ENCODE data around the gene PUM2.

PUM2 gene

DNA sequence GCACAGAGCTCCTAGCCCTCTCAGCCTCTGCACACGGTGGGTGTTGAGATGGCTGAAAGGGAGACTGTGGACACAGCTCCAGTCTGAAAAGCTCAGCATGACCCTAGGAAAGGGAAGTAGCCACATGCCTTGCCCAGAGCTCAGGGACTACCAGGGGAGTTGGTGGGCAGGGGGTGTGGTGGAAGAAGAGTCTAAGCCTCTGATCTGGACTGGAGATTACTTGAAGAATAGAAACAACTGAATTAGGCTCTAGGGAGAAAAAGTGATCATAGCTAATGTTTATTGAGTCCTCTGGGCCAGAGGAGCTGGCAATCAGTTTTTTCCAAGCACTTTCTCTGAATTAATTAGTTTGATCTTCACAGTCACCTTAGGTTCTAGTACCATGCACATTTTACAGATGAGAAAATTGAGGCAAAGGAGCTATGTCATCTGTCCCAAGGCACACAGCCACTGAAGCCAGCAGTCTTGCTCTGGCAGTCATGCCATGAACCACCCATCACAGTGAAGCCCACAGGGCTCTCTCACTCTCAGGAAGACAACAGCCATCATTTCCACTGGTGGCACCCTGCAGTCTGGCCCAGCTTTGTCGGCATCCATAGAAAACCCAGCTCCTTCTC, 136.0 kb downstream of the PUM2 start:
- DNase-seq = no peak

DNA sequence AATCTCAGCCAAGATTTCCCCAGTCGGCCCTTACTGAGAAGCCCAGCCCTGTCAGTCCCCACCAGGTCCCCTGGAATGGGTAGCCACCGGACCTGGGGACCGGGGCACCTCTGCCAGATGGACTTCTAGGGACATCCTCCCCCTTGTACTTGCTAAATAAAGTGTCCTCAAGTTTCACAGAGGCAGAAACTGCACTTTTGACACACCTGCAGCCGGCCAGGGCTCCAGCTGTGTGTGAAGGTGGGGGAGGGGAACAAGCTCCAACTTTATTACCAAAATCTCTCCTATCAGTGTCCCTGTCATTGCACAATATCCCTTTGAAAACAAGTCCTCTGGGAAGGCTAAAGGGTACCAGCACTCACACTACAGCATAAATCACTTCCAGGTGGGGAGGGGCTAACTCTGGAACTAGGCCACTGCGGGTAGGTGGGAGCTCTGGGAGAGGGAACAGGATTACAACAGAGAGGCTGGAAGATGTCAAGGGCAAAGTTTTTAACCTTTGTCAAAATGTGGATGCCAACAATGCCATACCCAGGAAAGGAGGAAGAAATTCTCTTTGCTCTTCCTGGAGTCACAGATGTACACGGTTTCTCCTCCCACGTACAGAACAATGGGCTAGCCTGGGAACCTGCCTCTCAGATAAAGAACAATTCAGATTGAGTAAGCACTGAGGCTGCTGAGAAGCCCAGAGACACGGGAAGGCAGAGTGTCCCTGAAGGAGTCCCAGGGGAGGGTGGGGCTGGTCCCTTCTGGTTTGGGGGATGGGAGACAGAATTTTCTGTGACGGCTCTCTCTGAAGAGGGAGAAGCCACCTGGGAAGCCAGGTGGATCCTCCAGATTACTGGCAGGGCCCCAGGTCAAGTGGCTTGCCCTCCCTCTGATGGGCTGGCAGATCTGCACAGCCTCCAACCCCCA, 136.7 kb downstream of the PUM2 start:
- no peak for DNase-seq

DNA sequence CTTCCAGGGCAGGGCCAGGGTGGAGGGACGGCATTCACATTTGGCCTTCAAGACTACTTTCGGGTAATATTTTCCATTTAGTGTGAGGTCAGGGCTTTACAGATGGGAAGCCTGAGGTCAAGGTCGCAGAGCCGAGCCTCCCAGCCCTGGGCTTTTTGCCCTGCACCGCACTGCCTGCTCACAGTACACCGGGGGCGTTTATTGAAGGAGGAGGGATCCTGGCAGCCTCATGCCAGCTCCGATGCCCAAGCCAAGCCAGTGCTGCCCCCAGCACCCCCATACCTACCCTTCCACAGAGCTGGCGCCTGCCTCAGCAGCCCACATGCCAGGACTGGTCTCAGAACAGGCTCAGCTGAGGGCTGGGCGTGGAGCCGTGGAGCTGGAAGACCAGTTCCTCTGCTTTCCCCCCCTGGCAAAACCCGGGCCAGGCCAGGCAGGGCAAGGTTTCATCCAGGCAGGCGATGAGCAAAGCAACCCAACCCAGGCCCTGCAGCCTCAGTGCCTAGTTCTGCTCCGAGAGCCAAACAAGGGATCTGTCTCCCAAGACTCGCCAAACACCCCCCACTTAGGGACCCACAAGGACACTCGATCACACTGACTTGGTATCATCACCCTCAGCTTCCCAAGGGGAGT, 137.7 kb downstream of the PUM2 start:
- DNase-seq = no peak

DNA sequence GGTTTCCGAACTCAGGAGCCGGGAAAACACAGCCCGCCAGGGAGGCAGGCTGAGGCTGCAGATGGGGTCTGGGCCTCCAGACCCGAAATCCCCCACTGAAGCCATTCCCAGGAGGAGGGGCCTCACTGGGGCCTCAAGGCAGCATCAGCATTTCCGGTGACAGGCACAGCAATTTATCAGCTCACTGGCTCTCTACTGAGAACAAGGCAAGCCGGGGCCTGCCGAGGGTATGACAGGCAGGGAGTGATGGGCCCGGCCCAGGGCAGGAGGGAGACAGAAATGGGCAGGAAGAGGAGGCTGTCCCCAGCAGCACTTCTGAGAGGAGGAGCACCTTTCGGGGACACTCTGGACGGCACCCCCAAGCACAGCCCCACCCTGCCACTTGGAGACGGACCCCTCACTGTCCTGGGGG, 138.2 kb downstream of the PUM2 start:
- DNase-seq = no peak

DNA sequence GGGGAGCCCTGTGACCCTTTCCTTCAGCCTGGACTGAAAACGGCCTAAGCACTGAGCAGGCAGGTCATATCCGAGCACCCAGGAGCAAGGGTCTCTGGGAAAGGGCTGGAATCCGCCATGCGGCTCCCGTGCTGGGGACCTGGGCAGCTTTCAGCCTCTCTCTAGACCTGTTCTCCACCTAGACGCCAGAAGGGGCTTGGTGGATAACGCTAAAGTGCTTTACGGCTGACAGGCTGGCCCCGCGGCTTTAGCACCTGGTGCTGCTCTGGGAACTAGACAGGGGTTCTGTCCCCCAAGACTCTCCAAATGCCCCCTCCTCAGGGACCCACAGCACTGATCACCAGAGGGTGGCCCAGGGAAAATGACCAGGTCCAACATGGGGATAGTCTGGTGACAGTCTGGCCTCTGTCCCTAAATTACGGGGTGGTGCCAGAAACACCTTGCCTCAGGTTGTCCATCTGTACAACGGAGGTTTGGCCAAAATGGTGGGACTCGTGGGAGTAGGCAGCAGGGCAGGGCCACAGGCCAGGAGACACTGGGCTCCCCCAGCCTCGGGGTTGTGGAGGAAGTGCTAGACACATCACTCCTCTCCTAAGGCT, 138.7 kb downstream of the PUM2 start:
- no peak for DNase-seq

DNA sequence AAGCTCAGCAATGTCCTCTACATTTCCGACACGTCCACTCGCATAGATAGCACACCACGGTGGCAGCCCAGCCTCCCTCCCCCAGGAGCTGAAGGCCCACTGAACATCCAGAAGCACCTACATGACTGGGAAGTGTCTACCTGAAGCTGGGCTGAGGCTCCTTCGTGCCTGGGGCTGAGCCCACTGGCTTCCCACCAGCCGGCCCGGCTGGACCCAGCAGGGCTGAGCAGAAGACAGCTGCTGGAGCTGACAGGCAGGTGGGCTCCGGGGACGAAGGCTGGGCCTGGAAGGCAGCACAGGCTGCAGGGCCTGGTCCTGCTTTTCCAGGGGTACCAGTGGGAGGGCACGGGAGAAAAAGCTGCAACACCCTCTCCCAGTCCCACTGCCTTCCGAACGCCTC, 139.2 kb downstream of the PUM2 start:
- DNase-seq = no peak

DNA sequence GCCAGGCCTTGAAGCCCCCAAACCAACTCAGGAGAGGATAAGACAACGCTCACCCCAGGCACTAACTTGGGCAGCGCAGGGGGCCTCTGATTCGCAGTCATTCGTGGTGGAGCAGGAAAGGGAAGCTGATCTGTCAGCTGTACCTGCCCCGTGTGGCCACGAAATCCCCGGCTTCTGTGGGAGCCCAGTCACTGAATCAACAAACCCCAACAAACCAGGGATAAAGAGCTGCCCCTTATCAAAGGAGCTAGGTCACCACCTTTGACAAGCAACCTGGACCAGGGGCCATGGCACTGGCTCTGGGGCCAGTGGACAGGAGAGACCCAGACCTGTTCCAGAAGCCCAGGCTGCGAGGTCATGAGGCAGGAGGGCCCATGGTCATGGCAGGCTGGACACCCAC, 140.2 kb downstream of the PUM2 start:
- DNase-seq = no peak

DNA sequence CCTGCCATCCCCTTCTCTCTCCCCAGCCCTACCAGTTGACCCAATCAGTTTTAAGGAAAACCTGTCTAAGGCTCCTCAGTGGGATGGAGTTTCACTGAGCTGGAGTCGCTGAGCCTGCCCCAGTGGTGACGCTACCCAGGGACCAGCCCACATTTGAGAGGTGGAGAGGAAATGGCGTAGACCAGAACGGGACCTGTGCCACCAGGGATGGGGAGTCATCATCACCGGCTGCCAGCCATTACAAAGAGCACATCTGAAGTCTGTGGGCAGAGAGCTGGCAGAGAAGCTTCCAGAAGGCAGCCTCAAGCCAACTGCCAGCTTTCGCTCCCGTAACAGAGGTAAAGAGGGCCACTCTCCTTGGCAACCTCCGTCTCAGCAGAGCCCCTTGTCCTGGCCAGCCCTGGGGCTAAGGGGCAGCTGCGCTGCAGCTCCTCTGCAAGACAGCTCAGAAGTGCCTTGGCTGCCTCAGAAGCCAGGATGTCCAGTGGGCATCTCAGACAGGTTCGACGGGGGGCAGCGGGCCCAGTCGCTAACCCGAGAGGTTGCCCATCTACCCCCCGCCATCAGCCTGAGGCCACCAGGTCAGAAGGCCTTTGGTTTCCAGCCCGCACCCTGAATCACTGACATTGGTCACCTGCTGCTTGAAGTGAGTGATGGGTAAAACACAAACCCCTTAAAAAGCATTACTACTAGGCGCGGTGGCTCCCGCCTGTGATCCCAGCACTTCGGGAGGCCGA, 141.1 kb downstream of the PUM2 start:
- DNase-seq = no peak

DNA sequence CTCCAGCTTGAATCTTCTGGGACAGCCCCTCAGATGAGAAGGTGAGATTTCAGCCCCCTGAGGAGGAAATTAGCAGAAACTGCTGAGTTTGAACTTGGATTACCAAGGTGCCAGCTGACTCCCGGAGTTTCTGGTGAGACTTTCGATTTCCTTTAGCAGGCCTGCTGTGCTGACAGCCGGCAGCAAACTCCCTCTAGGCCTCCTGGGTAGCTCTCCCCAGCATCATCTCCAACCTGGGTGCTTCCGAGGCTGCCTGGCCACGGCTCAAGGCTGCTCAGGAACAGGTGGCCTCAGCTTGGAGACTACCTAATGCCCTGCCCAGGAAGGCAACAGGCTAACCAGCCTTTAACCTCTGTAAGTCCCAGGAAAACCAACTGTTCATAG, 142.2 kb downstream of the PUM2 start:
- DNase-seq = no peak

DNA sequence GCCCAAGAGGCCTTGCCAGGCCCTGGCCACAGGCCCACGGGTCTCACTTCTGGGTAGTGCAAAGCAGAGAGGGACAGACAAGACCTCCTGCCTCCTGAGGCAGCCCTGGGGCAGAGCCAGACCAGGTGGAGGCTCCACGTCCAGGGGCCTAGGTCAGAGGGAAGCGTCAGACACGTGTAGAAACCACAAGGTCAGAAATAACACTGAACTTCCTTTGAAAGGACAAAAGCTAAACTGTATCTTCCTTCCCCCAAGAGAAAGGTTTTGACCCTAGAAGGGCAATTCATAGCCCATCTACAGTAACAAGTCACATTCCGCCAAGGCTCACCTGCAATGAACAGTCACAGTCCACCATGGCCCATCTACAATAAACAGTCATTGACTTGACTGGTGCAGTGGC, 143.6 kb downstream of the PUM2 start:
- DNase-seq = no peak

DNA sequence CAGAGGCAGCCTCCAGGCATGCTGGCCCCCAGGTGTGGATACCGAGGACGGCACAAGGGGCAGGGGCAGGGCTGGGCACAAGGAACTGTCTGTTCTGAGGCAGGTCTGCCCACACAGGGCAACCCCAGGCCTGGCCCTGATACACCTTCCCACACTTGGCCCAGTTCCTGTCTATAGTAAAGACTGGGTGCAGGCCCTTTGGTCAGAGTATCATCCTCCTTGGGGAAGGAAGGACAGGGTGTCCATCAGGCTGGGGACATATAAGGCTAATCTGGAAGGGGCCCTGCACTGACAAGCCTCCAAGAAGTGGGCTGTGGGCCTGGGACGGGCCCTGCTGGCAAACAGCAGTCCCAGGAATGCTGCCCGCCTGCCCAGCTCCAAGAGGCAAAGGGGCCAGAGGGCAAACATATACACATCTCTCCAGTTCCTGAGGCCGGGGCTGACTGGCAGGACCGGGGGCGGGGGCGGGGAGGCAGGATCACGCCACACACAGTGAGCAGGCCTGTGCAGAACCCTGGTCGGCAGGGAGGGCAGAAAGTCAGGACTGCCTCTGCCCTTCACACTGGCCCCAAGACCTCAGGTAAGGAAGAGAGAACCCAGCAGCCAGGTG, 144.6 kb downstream of the PUM2 start:
- DNase-seq = no peak

DNA sequence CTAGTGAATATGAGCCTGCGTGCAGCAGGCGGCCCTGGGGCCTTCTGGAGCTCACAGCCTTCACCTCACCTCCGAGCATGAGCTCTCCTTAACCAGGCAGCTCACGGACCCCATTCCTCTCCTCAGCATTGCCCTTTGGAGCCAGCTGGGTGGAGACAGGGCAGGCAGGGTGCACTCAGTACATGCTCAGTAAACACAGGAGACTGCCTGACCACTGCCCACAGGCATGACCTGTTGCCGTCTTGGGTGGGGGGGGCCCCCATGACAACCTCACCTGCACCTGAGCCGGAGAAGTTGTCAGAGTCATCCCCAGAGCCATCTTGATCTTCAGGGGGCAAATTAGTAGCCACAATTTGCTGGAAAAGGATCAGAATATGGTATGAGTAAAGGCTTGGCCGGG, 145.6 kb downstream of the PUM2 start:
- DNase-seq = no peak

DNA sequence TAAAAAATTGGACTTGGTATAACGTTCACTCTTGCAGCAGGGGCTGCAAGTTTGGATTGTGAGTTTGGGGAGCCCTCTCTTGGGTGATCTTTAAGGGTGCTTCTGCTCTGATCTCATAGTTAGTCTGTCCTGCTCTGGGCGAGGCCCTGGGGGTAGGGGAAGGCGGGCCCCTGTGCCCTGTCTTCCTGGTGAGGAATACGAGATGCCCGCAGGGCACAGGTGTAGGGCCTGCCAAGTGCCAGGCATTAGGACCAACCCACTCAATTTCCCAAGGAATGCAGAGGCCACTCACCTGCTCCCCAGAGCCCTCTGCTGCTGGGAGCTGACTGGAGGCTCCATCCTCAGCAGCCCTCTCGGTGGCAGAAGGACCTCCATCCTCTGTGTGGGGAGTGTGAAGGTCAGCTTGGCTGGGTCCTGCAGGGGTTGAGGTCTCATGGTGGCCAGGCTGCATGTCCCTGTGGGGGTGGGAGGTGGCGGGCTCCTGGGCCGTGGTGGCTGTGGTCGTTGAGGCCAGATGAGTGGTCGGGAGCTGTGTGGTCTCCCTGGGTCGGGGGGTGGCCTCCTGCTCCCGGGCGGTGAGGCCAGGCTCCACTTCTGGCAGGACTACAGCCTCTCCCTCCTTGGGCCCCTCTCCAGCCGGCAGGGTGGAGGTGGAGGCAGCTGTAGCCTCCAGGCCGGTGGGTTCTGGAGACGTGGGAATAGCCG, 147.0 kb downstream of the PUM2 start:
- DNase-seq = no peak

DNA sequence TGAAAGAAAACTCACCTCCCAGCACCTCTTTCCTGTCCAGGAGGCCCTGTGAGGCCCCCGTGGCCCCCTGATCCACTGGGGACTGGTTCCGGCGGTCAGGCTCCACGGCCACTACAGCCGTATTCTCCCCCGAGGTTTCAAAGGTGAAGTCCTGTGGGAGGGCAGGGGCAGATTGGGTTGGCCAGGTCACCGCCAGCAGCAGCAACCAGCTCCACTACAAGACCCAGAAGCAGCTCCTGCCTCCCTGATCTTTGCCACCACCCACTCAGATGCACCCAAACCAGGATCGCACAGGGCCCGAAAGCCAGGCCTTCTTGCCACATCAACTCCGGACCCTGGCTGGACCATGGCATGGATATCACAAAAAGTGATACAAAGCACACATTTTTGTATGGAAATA, 147.6 kb downstream of the PUM2 start:
- DNase-seq = no peak

DNA sequence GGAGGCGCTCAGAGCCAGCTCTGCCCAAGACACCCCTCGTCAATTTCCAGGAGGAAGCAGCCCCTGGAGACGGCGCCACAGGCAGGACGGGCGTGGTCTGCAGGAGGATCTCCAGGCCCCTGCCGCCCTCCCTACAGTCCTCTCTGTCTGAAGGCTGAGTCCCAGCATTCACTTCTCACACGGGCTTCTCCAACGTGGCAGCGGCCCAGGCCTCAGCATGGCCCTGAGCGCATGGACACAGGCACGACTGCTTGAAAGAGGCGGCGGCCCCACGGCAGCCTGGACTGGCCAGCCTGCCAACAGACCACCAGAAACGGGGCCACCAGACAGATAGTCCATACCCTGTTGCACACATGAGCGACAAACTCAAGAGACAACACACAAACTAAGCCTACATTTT, 149.0 kb downstream of the PUM2 start:
- DNase-seq = no peak

DNA sequence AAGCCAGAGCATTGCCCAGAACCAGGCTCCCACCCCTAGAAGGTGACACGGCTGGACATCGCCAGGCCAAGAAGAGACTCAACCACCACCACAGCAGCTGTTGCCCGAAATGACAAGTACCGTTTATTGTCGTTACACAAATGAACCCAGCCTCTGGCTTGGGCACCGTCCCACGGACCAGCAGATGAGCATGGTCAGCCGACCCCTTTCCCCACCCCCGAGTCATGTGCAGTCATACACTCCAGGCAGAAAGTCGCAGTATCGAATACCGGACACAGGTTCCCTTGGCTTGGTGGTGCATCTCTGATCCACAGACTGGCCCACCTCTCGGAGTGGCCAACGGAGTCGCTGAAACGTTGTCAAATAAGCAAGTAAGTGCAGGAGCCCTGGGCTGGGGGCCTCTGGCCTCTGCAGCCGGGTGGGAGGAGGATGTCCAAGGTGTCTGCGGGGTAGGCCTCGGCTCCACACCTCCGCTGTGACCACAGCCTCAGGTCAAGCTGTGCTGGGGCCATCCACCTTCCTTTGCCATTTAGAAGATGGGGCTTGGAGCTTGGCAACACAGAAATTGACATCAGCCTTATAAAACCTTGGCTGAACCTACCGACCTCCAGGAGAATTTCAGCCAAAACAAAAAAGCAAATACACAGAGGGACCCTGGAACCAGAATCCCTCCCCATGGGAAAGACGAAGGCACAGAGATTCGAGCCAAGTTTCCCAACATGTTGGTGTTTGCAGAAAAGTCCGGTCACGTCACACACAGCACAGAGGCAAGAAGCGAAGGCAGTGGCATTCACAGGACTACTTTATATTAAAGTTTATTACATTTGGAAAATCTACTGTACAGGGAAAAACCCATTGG, 149.7 kb downstream of the PUM2 start:
- no peak for DNase-seq

DNA sequence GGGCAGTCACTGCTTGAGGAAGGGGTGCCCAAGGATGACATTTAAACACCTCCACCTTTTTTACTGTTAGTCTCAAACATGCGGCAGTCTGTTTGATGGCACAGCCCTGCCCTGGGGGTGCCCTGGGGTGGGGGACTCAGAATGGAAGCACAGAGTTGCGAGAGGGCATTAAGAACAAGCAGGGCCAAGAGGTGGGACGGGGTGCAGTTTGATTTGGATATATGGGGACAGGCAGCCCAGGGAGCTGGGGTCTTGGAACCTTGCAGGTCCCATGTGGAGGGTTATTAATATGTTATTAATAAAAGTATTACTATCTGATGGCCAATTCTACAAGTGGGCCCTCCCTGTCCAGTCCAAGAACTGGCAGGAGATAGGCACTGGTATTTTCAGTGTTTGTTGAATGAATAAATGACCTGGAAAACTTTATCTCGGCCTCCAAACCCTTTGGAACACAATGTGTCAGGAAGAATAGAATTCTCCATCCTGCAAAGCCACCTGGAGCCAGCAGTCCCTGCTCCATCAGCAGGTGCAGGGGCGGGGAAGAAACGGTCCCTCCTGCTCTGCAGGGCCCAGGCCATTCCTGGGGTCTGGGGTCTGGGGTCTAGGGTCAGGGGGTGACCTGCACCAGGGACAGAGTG, 150.9 kb downstream of the PUM2 start:
- DNase-seq = no peak

DNA sequence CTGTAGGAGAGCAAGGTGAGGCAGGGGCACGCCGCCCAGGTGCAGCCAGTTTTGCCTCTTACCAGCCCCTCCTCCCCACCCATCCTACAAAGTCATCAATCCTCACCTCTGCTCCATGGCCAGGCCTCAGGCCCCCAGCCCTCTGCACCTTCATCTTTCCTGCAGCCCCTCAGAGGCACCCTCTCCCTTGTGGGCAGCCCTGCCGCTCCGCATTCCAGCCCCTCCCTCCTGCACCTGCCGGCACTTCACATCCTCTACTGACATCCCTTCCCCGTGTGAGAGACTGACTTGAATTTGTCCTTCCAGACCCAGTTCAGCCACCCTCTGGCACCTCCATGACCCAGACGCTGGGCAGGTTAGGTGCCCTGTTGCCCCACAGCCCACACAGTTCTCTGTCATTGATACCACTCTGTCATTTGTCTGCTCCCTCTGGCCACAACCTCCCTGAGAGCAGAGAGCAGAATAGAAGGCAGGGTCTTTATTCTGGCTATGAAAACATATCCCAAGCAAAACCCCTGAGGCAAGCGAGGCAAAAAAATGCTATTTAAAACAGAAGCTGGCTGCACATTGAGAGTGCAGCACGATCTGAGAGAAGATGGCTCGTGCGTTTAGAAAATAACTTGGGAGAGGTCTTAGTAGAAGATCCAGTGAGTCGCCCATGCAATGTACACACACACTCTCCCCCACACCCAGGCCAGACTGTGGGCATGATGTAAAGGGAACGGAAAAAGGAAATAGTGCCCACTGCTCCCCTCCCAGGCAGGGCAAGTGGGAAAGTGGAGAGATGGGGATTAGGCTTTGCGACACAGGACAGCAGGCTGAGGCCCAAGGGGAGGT, 151.6 kb downstream of the PUM2 start:
- DNase-seq = no peak
